Stimulated activated CD4-positive, alpha-beta T cell treated with anti-CD3 and anti-CD28 coated beads, Interleukin-15, amount 100 ng/mL, for 1 hour (primary cell): ENCODE results near the gene ABCC6.
"Not testable (repeated sequence)": the region's sequence is repeated elsewhere in the genome, so short reads cannot be mapped to it uniquely, and the experiment has no call there.

Experiments
- DNase-seq, 2 donors: peaks; one replicate each; pipeline ENCODE4 v3.0.0-alpha.2; 2020; ENCODE audit warnings: low read depth in 1 of 2, low spot score in 1 of 2

Gene ABCC6

DNA sequence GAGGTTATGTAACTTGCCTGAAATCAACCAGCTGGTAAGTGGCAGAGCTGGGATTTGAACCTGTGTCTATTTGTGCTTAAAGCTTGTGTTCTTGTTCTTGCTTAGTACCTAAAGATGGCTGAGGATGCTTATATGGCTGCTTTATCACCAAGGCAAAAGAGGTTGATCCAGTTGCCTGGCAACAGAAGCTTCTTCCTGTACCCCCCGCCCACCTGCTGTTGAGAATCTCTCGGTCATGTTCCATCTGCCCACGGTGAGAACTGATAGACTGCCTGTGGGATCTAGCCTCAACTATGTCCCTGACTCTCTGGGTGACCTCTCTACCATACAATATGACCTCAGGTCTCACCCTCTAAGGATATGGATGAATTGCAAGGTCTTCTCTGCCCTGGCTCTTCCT, 60.7 kb downstream of the ABCC6 start:
- DNase-seq: no peak

DNA sequence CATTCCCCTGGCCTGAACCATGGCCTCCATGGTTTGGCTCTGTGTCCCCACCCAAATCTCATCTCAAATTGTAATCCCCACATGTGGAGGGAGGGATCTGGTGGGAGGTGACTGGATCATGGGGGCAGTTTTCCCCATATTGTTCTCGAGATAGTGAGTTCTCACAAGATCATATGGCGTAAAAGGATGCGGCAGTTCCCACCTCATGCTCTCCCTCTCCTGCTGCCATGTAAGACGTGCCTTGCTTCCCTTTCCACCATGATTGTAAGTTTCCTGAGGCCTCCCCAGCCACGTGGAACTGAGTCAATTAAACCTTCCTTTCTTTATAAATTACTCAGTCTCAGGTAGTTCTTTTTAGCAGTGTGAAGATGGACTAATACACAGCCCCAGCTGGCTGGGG, 61.5 kb downstream of the ABCC6 start:
- not testable (repeated sequence) for DNase-seq

DNA sequence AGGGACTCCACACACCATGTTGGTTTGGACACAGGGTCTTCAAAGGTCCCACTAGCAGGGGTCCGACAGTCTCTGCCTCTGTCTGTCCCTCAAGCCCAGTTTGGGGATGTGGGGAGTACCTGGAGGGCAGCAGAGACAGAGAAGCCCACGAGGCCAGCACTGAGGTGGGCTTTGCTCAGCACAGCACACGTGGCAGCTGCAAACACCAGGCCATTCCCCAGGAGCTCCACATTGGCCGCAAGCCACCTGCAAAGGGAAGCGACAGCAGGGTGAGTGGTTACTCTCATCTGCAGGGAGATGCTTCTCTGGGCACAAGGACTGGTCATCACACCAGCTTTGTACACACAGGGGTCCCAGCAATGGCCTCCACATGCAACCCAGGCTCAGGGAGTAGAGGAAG, 62.0 kb downstream of the ABCC6 start:
- no peak for DNase-seq

DNA sequence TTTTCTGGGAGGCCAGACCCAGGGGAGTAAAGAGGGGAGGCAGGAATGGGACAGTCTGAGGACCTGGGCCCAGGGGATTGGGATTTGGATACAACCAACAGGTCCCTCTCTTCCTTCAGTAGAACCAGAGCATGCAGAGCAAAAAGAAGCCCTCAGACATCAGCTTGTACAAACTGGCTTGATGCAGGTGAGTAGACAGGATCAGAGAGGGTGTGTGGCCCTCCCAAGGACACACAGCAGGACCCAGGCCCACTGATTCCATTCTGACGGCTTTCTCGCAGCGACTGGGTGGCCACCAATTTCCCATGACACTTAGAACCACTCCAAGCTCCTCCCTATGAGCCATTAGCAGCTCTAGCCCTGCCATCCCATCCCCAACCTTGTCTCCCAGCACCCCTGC, 63.6 kb downstream of the ABCC6 start:
- DNase-seq: no peak

DNA sequence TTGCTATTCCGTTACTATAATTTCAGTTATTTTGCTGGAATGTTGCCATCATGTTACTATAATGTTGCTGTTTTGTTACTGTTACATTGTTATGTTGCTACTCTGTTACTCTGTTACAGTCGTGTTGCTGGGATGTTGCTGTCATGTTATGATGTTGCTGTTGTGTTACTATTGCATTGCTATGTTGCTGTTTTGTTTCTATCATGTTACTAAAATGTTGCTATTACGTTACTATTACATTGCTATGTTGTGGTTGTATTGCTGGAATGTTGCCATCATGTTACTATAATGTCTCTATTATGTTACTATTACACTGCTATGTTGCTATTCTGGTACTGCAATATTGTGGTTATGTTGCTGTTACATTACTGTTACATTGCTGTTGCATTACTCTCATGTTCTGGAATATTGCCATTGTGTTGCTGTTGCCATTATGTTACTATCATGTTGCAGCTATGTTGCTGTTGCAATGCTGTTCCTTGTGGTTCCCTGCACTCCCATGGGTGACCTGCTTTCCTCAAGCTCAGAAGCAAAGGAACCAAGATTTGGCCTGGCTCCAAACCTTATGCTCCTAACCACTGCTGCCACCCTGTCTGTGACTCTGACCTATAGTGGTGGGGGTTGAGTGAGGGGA, 64.4 kb downstream of the ABCC6 start:
- DNase-seq: no peak

DNA sequence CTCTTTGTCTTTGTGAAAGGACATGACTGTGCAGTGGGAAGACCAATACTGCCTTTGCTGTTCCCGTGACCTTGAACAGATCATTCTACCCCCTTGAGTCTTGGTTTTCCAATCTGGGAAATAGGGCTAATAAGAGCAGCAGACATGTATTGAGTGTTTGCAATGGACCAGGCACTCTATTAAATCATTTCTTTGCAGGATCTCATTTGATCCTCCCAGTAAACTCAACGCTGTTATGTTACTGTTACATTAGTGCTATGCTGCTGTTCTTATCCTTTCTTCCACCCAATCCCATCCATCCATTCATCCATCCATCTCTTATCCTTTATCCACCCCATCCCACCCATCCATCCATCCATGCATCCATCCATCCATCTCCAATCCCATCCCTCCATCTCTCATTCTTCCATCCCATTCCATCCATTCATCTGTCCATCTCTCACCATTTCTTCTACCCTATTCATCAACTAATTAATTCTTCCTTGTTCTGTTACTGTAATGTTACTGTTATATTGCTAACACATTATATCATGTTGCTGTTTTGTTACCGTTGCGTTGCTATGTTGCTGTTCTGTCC, 65.1 kb downstream of the ABCC6 start:
- no peak for DNase-seq

DNA sequence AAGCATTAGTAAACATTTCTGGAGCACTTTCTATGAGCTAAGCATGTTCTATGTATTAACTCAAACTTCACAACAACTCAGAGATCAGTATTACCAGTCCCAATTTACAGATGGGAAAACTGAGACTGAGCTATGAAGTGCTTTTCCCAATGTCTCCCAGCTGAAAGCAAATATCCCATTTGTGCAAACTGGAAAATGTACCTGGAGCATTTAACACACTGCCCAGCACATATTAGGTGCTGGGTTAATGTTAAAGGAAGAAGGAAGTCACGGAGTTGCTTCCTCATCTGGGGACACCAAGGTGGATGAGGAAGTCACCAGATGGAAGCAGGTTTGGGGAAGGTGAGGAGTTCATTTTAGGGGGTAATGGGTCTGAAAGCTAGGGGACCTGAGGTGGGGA, 66.1 kb downstream of the ABCC6 start:
- no peak for DNase-seq

DNA sequence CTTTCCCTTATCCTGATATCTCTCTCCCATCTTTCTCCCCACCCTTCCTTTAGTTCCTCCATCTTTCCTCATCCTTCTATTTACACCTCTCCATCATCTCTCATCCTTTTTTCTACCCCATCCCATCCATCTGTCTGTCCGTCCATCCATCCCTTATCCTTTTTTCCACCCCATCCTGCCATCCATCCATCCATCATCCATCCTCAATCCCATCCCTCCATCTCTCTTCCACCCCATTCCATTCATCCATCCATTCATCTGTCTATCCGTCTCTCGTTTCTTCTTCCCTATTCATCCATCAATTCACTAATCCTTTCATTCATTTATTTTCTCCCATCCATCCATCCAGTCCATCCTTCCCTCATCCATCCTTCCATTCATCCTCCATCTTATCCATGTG, 68.1 kb downstream of the ABCC6 start:
- DNase-seq: no peak

DNA sequence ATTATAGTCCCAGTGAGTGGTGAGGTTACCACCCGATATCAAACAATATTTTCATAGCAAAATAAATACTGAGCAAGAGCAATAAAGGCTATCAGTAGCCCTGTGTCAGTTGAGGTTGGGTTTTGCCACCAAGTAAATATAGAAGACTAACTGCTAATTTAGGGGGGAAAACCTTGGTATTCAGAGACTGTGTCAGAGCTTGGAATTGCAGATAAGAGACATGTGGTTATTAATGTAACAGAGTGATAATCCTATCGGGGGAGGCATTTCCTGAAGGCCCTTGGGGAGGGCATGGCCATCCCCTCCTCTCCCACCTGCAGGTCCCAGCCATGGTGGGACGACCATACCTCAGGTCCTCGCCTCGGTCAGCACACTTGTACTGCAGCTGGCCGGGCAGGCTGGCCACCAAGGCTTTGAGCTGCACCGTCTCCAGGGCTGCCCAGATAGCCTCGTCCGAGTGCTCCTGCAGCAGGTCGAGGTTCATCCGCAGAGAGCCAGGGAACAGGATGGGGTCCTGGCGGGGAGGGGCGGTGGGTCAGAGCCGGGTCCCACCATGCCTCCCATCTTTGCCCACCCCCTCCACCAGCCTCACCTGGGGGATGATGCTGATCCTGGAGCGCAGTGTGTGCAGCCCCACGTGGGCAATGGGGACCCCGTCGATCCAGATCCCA, 68.9 kb downstream of the ABCC6 start:
- DNase-seq: no peak

DNA sequence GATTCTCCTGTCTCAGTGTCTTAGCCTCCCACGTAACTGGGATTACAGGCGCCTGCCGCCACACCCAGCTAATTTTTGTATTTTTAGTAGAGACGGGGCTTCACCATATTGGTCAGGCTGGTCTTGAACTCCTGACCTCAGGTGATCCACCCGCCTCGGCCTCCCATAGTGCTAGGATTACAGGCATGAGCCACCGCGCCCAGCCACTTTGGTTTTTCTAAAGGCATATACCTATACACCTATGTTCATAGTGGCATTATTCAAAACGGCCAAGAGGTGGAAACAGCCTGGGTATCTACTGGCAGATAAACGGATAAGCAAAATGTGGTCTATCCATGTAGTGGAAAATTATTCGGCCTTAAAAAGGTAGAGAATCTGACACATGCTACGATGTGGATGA, 70.3 kb downstream of the ABCC6 start:
- DNase-seq: not testable (repeated sequence)

DNA sequence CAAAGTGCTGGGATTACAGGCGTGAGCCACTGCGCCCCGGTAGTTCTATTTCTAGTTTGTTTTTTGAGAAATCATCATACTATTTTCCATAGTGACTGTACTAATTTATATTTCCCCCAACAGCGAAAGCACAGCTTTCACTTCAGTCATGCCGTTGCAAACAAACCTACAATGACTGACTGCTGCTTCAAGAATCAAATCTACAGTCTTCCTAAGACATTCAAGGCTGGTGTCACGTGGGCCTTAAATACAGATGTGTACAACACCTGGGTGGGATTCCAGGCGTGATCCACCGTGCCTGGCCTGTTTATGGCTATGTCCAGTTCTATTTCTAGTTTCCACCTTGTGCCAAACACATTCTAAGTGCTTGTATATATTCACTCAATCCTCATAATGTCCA, 72.0 kb downstream of the ABCC6 start:
- DNase-seq: no peak

DNA sequence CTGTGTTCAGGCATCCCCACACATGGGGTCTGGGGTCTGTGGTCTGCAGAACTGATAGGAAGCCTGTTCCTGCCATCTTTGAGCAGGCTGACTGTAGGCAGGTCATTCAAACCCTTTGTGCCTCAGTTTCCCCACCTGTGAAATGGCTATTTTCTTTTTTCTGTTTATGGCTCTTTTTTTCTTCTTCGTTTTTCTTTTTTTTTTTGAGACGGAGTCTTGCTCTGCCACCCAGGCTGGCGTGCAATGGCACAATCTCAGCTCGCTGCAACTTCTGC, 72.5 kb downstream of the ABCC6 start:
- DNase-seq: no peak

DNA sequence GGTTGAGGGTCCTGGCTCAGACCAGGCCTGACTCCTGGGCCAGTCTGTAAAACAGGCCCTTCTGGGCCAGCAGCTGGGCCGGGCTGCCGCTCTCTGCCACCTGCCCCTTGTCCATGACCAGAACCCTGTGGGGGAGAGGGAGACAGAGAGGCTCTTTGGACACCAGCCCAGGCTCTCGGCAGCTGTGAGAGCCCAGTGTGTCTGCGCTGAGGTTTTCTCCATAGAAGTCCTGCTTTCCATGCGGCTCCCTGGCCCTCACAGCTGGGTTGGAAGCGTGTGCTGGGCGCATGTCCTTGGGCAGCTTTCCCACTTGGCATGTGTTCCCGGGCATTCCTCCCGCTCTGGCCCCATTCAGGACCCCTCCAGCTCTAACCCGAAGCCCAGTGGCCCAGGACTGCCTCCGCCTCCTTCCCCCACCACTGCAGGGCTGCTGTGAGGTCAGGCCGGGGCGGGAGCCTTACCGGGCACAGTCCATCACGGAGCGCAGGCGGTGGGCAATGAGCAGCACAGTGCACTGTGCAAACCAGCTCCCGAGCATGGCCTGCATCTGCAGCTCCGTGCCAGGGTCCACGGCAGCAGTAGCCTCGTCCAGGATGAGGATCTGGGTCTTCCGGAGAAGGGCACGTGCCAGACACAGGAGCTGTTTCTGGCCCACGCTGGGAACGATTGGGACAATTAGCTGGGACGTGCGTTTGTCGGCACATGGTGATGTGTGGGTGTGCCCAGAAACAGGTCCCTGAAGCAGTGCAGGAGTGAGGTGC, 73.0 kb downstream of the ABCC6 start:
- DNase-seq: no peak

DNA sequence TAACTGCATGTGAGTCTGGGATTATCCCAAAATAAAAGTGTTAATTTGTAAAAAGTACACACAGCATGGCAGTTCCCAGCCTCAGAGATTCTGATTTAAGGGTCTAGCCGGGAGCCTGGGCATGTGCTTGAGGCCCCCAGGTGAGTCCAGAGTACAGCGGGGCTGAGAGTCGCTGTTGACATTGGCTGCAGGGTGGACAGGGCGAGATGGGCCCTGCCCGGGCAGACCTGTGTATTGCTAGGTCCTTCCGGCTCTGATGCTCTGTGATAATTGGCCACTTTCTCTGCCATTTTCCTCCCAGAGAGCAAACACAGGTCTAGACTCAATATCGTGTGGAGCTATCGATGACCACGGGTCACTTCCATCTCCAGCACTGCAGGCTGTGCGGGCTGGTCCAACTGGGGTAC, 73.6 kb downstream of the ABCC6 start:
- no peak for DNase-seq

DNA sequence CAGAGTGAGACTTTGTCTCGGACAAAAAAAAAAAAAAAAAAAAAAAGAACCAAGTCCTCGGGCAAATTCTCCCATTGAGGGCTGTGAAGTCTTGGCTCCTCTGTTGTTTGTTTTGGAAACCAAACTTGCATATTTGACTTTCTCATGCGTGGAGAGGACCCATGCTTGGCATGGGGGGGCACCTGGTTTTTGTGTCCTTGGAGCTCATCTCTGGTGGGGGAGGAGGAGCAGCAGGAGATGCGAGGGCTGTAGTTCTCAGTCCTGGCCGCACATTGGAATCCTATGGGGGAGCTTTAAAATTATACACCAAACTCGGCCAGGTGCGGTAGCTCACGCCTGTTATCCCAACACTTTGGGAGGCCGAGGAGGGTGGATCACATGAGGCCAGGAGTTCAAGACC, 74.5 kb downstream of the ABCC6 start:
- no peak for DNase-seq

DNA sequence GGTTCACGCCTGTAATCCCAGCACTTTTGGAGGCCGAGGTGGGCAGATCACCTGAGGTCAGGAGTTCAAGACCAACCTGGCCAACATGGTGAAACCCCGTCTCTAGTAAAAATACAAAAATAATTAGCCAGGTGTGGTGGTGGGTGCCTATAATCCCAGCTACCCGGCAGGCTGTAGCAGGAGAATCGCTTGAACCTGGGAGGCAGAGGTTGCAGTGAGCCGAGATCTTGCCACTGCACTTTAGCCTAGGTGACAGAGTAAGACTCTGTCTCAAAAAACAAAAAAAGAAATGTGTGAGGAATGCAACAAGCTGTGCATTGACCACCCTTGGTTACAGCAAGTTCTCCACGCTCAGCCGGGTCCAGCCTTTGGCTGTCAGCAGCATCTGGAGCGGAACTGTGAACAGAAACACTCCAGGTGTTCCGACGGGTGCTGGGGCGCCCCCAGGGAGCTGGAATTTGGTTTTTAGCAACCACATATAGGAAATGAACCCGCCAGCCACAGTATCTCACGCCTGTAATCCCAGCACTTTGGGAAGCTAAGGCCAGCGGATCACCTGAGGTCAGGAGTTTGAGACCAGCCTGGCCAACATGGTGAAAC, 75.2 kb downstream of the ABCC6 start:
- DNase-seq: not testable (repeated sequence)

DNA sequence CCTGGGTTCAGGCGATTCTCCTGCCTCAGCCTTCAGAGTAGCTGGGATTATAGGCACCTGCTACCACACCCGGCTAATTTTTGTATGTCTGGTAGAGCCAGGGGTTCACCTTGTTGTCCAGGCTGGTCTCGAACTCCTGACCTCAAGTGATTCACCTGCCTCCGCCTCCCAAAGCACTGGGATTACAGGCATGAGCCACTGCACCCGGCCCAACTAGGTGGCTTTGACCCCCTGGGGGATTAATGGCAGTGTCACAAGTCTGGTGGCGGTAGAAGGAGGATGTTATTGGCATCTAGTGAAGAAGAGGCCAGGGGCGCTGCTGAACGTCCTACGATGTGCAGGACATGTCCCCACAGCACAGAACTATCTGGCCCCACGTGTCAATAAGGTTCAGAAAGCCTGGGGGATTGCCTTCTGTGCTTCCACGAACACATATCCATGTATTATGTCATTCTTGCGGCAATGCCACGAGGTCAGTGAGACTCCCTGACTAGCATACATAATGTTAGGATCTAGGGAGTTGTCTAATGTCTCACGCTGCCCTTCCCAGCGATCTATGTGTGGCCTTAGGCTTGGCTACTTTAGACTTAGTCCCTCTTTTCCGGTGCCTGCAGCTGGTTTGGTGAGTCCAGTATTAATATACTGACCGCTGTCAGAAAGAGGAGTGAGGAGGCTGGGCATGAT, 75.8 kb downstream of the ABCC6 start:
- no peak for DNase-seq

DNA sequence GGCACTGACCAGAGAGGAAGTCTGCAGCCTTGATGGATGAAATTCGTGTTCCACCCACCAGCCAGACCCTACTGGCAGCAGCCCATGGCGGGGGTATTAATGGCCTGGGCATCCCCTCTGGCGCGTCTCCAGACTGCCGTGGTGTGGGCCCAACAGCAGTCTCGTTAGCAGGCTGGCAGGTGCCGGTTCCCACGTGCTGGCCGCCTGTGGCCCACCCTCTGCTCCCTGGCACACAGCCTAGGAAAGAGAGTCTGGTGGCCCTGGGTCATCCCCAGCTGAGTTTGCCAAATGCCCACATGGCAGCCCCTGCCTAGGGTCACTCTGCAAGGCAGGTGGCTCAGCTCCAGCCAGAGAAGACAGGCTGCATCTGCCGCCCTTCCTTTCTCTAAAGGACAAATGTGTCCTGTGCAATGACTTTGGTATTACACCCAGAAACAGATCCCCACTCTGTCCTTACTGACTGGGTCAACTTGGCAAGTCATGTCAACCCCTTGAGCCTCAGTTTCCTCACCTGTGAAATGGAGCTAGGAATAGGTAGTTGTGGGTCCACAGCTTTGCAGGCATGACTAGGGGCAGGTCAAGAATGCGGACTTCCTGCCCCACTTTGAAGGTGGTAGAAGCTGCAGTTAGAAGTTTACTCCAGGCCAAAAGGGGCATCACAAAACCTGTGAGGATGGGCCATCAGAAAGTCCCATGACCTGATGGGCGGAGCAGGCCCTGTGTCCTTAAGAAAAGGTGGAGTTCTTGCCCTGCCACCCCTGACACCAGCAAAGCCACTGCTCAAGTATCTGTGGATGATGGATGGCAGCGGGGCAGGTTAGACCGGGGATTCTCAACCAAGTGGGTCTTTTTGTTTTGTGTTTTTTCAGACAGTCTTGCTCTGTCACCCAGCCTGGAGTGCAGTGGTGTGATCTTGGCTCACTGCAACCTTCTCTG, 76.6 kb downstream of the ABCC6 start:
- no peak for DNase-seq

DNA sequence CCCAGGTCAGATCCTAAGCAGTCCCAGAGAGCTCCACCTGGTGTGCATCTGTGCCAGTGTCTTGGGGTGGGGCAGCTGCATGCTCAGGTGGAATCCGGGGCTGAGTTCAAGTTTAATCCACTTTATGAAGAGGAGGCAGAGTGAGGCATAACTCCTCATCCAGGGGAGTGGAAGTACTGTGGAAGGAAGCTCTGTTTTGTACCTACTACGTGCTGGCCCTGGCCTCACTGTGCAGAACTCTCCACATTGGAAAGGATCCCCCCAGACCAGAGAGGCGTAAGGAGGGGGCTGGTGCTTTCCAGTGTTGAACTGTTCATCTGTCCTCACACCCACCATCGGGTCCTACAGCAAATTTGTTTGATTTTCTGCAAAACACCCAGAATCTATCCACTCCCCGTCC, 78.0 kb downstream of the ABCC6 start:
- DNase-seq: no peak

DNA sequence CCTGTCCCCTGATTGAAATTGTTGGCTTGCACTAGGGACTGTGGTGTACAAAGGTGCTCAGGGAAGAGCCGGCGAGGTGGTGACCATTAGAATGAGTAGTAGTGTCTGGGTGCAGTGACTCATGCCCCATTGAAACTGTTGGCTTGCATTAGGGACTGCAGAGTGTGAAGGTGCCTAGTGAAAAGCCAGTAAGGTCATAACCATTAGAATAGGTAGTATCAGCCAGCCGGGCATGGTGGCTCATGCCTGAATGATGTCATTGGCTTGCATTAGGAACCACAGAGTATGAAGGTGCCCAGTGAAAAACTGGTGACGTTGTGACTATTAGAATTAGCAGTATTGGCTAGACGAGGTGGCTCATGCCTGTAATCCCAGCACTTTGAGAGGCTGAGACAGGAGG, 78.9 kb downstream of the ABCC6 start:
- DNase-seq: no peak
